ENCODE data around the gene GABRG3. TPM values are rescaled to one million over a fixed set of nuclear protein-coding genes. Genes with fewer than 3 reads are reported as not detected.
A peak's percentile ranks its signal among the peaks of the same experiment; 100 is the strongest.

Gene GABRG3
- total RNA-seq, 1 donor from 2014 or later: 1.7 TPM

GRCh38 chr15:27408428-27408827 is 437.4 kb downstream of the GABRG3 start:
- no peak for DNase-seq (ENCODE audit: low spot score)

GRCh38 chr15:27410996-27411605 is 440.1 kb downstream of the GABRG3 start:
- peak; percentile 74 for DNase-seq (ENCODE audit: low spot score)

- peak; percentile 9 for DNase-seq (ENCODE audit: low spot score)
Observed at GRCh38 chr15:27412415-27412814, 441.4 kb downstream of the GABRG3 start.

- DNase-seq (ENCODE audit: low spot score): no peak
Observed at GRCh38 chr15:27414168-27414870, 443.3 kb downstream of the GABRG3 start.

- peak; percentile 21 for DNase-seq (ENCODE audit: low spot score)
Observed at GRCh38 chr15:27418726-27419125, 447.7 kb downstream of the GABRG3 start.

- DNase-seq (ENCODE audit: low spot score): no peak
Observed at GRCh38 chr15:27422997-27423396, 452.0 kb downstream of the GABRG3 start.

- DNase-seq (ENCODE audit: low spot score): no peak
Observed at GRCh38 chr15:27426805-27427204, 455.8 kb downstream of the GABRG3 start.

- no peak for DNase-seq (ENCODE audit: low spot score)
Observed at GRCh38 chr15:27427276-27427675, 456.3 kb downstream of the GABRG3 start.

- no peak for DNase-seq (ENCODE audit: low spot score)
Observed at GRCh38 chr15:27428151-27428550, 457.2 kb downstream of the GABRG3 start.

GRCh38 chr15:27429577-27429976 is 458.6 kb downstream of the GABRG3 start:
- no peak for DNase-seq (ENCODE audit: low spot score)

GRCh38 chr15:27433604-27434003 is 462.6 kb downstream of the GABRG3 start:
- DNase-seq (ENCODE audit: low spot score): no peak

GRCh38 chr15:27438403-27439375 is 467.7 kb downstream of the GABRG3 start:
- DNase-seq (ENCODE audit: low spot score): no peak

- no peak for DNase-seq (ENCODE audit: low spot score)
Observed at GRCh38 chr15:27441120-27441519, 470.1 kb downstream of the GABRG3 start.

GRCh38 chr15:27448234-27448633 is 477.3 kb downstream of the GABRG3 start:
- DNase-seq (ENCODE audit: low spot score): no peak

GRCh38 chr15:27448986-27449385 is 478.0 kb downstream of the GABRG3 start:
- peak; percentile 59 for DNase-seq (ENCODE audit: low spot score)

- peak; percentile 45 for DNase-seq (ENCODE audit: low spot score)
Observed at GRCh38 chr15:27449941-27450340, 479.0 kb downstream of the GABRG3 start.

- no peak for DNase-seq (ENCODE audit: low spot score)
Observed at GRCh38 chr15:27454281-27455075, 483.5 kb downstream of the GABRG3 start.

GRCh38 chr15:27456807-27457206 is 485.8 kb downstream of the GABRG3 start:
- DNase-seq (ENCODE audit: low spot score): no peak

- no peak for DNase-seq (ENCODE audit: low spot score)
Observed at GRCh38 chr15:27457766-27458165, 486.8 kb downstream of the GABRG3 start.

GRCh38 chr15:27458345-27459084 is 487.5 kb downstream of the GABRG3 start:
- DNase-seq (ENCODE audit: low spot score): no peak

- DNase-seq (ENCODE audit: low spot score): no peak
Observed at GRCh38 chr15:27459836-27460235, 488.9 kb downstream of the GABRG3 start.

All from umbilical cord (tissue), 2 donors.